SU-DHL-6 (cell line): ENCODE data around the gene RNF43.

Experiments
- H2AFZ ChIP-seq: fragments of 200-600 bp; sonication (generic); 2 replicates; pipeline ENCODE4 v1.6.1; 2014; ENCODE audit warnings: low read depth, mild to moderate bottlenecking, moderate library complexity, mixed read lengths, antibody characterized with exemption, low read length; ENCODE audit not compliant: severe bottlenecking
- H3F3A ChIP-seq: fragments of 200-600 bp; shearing (Covaris generic); 2 replicates; pipeline ENCODE4 v1.6.0; 2016; ENCODE audit warnings: antibody characterized with exemption, mild to moderate bottlenecking; ENCODE audit not compliant: insufficient read depth
- H3K27ac ChIP-seq: fragments of 200-600 bp; sonication (generic); 2 replicates; pipeline ENCODE4 v1.5.1; 2016; ENCODE audit warnings: low read depth, mild to moderate bottlenecking, low read length, moderate library complexity, mixed read lengths
- H3K27me3 ChIP-seq: fragments of 200-600 bp; sonication (generic), shearing (Covaris generic); 2 replicates; pipeline ENCODE4 v1.6.0; 2014; ENCODE audit warnings: mild to moderate bottlenecking, low read length
- H3K36me3 ChIP-seq: fragments of 200-600 bp; sonication (generic); 2 replicates; pipeline ENCODE4 v1.6.1; 2014; ENCODE audit warnings: mild to moderate bottlenecking, low read length, mixed read lengths
- H3K4me2 ChIP-seq: fragments of 300-600, 200-600 bp; shearing (Covaris generic), sonication (generic); 2 replicates; pipeline ENCODE4 v1.6.0; 2014; ENCODE audit warnings: low read length, low read depth, mild to moderate bottlenecking; ENCODE audit not compliant: poor library complexity, severe bottlenecking
- H3K4me3 ChIP-seq: fragments of 200-600 bp; sonication (generic); 2 replicates; pipeline ENCODE4 v1.5.1; 2014; ENCODE audit warnings: antibody characterized with exemption, low read length, mild to moderate bottlenecking, mixed read lengths; ENCODE audit not compliant: insufficient read depth, poor library complexity, severe bottlenecking
- H3K79me2 ChIP-seq: fragments of 200-600 bp; sonication (generic); 2 replicates; pipeline ENCODE4 v1.6.1; 2014; ENCODE audit warnings: mild to moderate bottlenecking, low read length, moderate library complexity; ENCODE audit not compliant: insufficient read depth
- H3K9ac ChIP-seq: fragments of 200-600 bp; sonication (generic); 2 replicates; pipeline ENCODE4 v1.7.0; 2014; ENCODE audit warnings: mild to moderate bottlenecking, low read length
- H3K9me2 ChIP-seq: fragments of 200-600 bp; sonication (generic); replicated peaks from 2 replicates; pipeline ENCODE4 v1.6.1; 2014; ENCODE audit warnings: low read length; ENCODE audit not compliant: insufficient read depth
- H3K9me3 ChIP-seq: fragments of 200-600 bp; sonication (generic); 2 replicates; pipeline ENCODE4 v1.6.1; 2014; ENCODE audit warnings: low read length, mixed read lengths; ENCODE audit not compliant: insufficient read depth
- H4K20me1 ChIP-seq: fragments of 200-600 bp; sonication (generic); 2 replicates; pipeline ENCODE4 v1.6.1; 2014; ENCODE audit warnings: low read depth, mild to moderate bottlenecking, antibody characterized with exemption, low read length, moderate library complexity, mixed read lengths
- CTCF ChIP-seq: fragments of 200-600 bp; sonication (generic); IDR thresholded peaks from one replicate; pipeline ENCODE4 v1.5.1; 2017; ENCODE audit warnings: antibody characterized with exemption, mild to moderate bottlenecking, low read length, moderate library complexity; ENCODE audit not compliant: insufficient read depth, poor library complexity, severe bottlenecking
- EZH2phosphoT487 ChIP-seq: fragments of 200-600 bp; sonication (generic), shearing (Covaris generic); conservative IDR thresholded peaks from 2 replicates; pipeline ENCODE4 v1.6.1; 2018; ENCODE audit warnings: mild to moderate bottlenecking, antibody characterized with exemption, low read length, moderate library complexity, mixed read lengths

RNF43 gene

GRCh38 chr17:58396173-58396572 is 21.2 kb downstream of the RNF43 start:
- H4K20me1 ChIP-seq: no peaks in the 10 kb centered on the region
- H3K36me3 ChIP-seq: no peaks in the 10 kb centered on the region
- H3K9ac ChIP-seq: no peak overlapping the region
- no peaks in the 10 kb centered on the region for H3F3A ChIP-seq
- no peaks in the 10 kb centered on the region for H3K9me2 ChIP-seq
- H3K4me2 ChIP-seq: no peak overlapping the region
- no peak overlapping the region for H3K4me3 ChIP-seq
- no peaks in the 10 kb centered on the region for H3K9me3 ChIP-seq
- TF ChIP-seq EZH2phosphoT487 (no peak), CTCF (no peak)
- H3K27me3 ChIP-seq: no peaks in the 10 kb centered on the region
- H3K27ac ChIP-seq: no peak overlapping the region
- H3K79me2 ChIP-seq: no peaks in the 10 kb centered on the region
- no peak overlapping the region for H2AFZ ChIP-seq

GRCh38 chr17:58394534-58395223 is 22.7 kb downstream of the RNF43 start:
- Histone ChIP-seq H3F3A (no peaks in the 10 kb centered on the region), H4K20me1 (no peaks in the 10 kb centered on the region), H2AFZ (no peak overlapping the region), H3K27ac (no peak overlapping the region), H3K9ac (no peak overlapping the region), H3K9me3 (no peaks in the 10 kb centered on the region), H3K36me3 (no peaks in the 10 kb centered on the region), H3K9me2 (no peaks in the 10 kb centered on the region), H3K27me3 (no peaks in the 10 kb centered on the region), H3K79me2 (no peaks in the 10 kb centered on the region), H3K4me2 (no peak overlapping the region), H3K4me3 (no peak overlapping the region)
- TF ChIP-seq EZH2phosphoT487: no peak
- no peak for TF ChIP-seq CTCF

- no peak overlapping the region for H3K4me2 ChIP-seq
Observed at GRCh38 chr17:58391302-58391984, 25.9 kb downstream of the RNF43 start.

More at GRCh38 chr17:58391302-58391984, 25.9 kb downstream of the RNF43 start:
- Histone ChIP-seq H4K20me1 (no peaks in the 10 kb centered on the region), H3K27ac (no peak overlapping the region), H2AFZ (no peak overlapping the region), H3K79me2 (no peaks in the 10 kb centered on the region), H3K9ac (no peak overlapping the region), H3F3A (no peaks in the 10 kb centered on the region), H3K36me3 (no peaks in the 10 kb centered on the region), H3K27me3 (no peaks in the 10 kb centered on the region), H3K9me3 (no peaks in the 10 kb centered on the region), H3K9me2 (no peaks in the 10 kb centered on the region), H3K4me3 (no peak overlapping the region)
- TF ChIP-seq CTCF: no peak
- TF ChIP-seq EZH2phosphoT487: no peak
